Peyer's patch (tissue), 4 donors: ENCODE results near the gene OR2J1. TPM values are rescaled to one million over a fixed set of nuclear protein-coding genes. Genes with fewer than 3 reads are reported as not detected.
"Not testable (repeated sequence)": the region's sequence is repeated elsewhere in the genome, so short reads cannot be mapped to it uniquely, and the experiment has no call there.

Experiments
- DNase-seq, 3 donors: peaks; one replicate each; pipeline ENCODE4 v3.0.0-alpha.2; 2017 to 2019
- H3K27ac ChIP-seq, 4 donors: fragments of 200-600 bp; sonication (generic); one replicate each; pipeline ENCODE4 v1.5.1; 2016 to 2019
- H3K27me3 ChIP-seq, 2 donors: fragments of 200-600 bp; sonication (generic); one replicate each; pipeline ENCODE4 v1.5.1; 2019
- H3K36me3 ChIP-seq, 3 donors: fragments of 200-600 bp; sonication (generic); one replicate each; pipeline ENCODE4 v1.5.1; 2016 to 2019
- H3K4me1 ChIP-seq, 4 donors: fragments of 200-600 bp; sonication (generic); one replicate each; pipeline ENCODE4 v1.5.1; 2016 to 2019
- H3K4me3 ChIP-seq, 4 donors: fragments of 200-600 bp; sonication (generic); 1 replicate in 3 of 4; 2 replicates in 1 of 4; pipeline ENCODE4 v1.5.1; 2016 to 2019; ENCODE audit warnings: mild to moderate bottlenecking in 1 of 4
- H3K9me3 ChIP-seq, 4 donors: fragments of 200-600 bp; sonication (generic); one replicate each; pipeline ENCODE4 v1.5.1; 2016 to 2019; ENCODE audit warnings: mild to moderate bottlenecking in 1 of 4
- CTCF ChIP-seq, 6 experiments: fragments of 450-650 bp in 4 of 6; fragments of 200-600 bp in 2 of 6; sonication (generic) in 1 of 6; IDR thresholded peaks; one replicate each; pipeline ENCODE4 v1.5.1; 2017 to 2019; ENCODE audit warnings: antibody characterized with exemption in 6 of 6, mild to moderate bottlenecking in 3 of 6, moderate library complexity in 1 of 6
- POLR2A ChIP-seq, 2 donors: fragments of 450-650 bp; IDR thresholded peaks; one replicate each; pipeline ENCODE4 v1.5.1; 2017; ENCODE audit warnings: antibody characterized with exemption in 2 of 2, mild to moderate bottlenecking in 2 of 2, moderate library complexity in 2 of 2
- total RNA-seq, 4 donors: library from RNA; depleted of rRNA; stranded (reverse); fragments of >200 nt; gene quantifications; one replicate each; pipeline ENCODE4 v1.1.0, GENCODE V29; 2016

Gene OR2J1
- total RNA-seq, 4 donors from 2014 or later = not detected

- H3K9me3 ChIP-seq = no peaks in the 10 kb centered on the region
- no peaks in the 10 kb centered on the region for H3K36me3 ChIP-seq
- no peak for DNase-seq
- no peaks in the 10 kb centered on the region for H3K4me1 ChIP-seq
- TF ChIP-seq POLR2A (IDR thresholded peaks at IDR 0.05) = no peak
- TF ChIP-seq CTCF (IDR thresholded peaks at IDR 0.05) = no peak
- H3K27ac ChIP-seq = no peak overlapping the region
- H3K4me3 ChIP-seq = no peak overlapping the region
- H3K27me3 ChIP-seq = no peaks in the 10 kb centered on the region
These were observed 43.0 kb downstream of the OR2J1 start for GRCh38 chr6:29142309-29142708.

GRCh38 chr6:29146179-29146578, 46.9 kb downstream of the OR2J1 start:
- no peaks in the 10 kb centered on the region for H3K27me3 ChIP-seq
- H3K9me3 ChIP-seq = no peaks in the 10 kb centered on the region
- no peak for TF ChIP-seq POLR2A (IDR thresholded peaks at IDR 0.05)
- TF ChIP-seq CTCF (IDR thresholded peaks at IDR 0.05) = no peak
- no peak for DNase-seq
- H3K36me3 ChIP-seq = no peaks in the 10 kb centered on the region
- H3K4me3 ChIP-seq = no peak overlapping the region
- H3K4me1 ChIP-seq = no peaks in the 10 kb centered on the region
- H3K27ac ChIP-seq = no peak overlapping the region

- Histone ChIP-seq H3K27me3 (no peaks in the 10 kb centered on the region), H3K36me3 (no peaks in the 10 kb centered on the region), H3K27ac (no peak overlapping the region), H3K4me3 (no peak overlapping the region), H3K4me1 (no peaks in the 10 kb centered on the region), H3K9me3 (no peaks in the 10 kb centered on the region)
- DNase-seq = no peak
- no peak for TF ChIP-seq CTCF (IDR thresholded peaks at IDR 0.05)
- no peak for TF ChIP-seq POLR2A (IDR thresholded peaks at IDR 0.05)
These were observed 47.8 kb downstream of the OR2J1 start for GRCh38 chr6:29147074-29147473.

- not testable (repeated sequence) for H3K27me3 ChIP-seq, DNase-seq, H3K4me1 ChIP-seq, H3K27ac ChIP-seq, H3K9me3 ChIP-seq, H3K36me3 ChIP-seq, H3K4me3 ChIP-seq
These were observed 50.2 kb downstream of the OR2J1 start for GRCh38 chr6:29149444-29149843.

Other genes with a start within 250 kb of the OR2J1 start
- 10 to 100 TPM; 52.2 to 71.4 (median 64.2) TPM for gene TRIM27, start 175.5 kb upstream of the OR2J1 start, total RNA-seq
- gene ZNF311, start 94.2 kb upstream of the OR2J1 start, total RNA-seq = 1 to 10 TPM in 3 of 4 donors, not detected in 1; 1.2 to 1.4 (median 1.3) TPM
- not detected for gene OR2W1, start 54.3 kb upstream of the OR2J1 start, total RNA-seq
- gene OR2B3, start 12.2 kb upstream of the OR2J1 start, total RNA-seq = not detected
- gene OR2J3, start 8.6 kb downstream of the OR2J1 start, total RNA-seq = not detected
- not detected for gene OR2J2, start 71.4 kb downstream of the OR2J1 start, total RNA-seq
- gene OR14J1, start 202.2 kb downstream of the OR2J1 start, total RNA-seq = not detected